ENCODE results near the gene ETS1.

DNA sequence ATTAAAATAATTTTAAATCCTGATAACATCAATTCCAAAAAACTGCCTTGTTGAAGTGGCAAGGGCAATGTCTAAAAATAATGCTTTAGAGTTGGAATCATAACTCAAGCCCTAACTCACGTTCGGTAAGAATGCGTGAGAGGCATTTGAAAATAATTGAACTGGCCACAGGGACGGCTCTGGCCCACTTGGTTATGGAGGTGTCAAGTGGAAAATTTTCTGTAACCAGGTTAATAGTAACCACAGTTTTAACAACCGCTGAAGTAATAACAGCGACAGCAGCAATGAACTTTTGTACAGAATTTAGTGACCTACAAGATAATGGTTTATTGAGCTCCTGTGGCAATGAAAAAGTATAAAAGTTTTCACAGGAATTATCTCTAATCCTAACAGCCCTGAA is 79.4 kb downstream of the ETS1 start:
- TF ChIP-seq POLR2AphosphoS5 (IDR thresholded peaks at IDR 0.05) = no peak
- TF ChIP-seq POLR2A (IDR thresholded peaks at IDR 0.05) = no peak
